Caco-2 (cell line): ENCODE data around the gene VPS18. TPM values are rescaled to one million over a fixed set of nuclear protein-coding genes. Genes with fewer than 3 reads are reported as not detected.

Experiments
- BruUV-seq: library from RNA; stranded (reverse); fragments of 400-500 nt; replicated peaks from 2 replicates; lab custom pipeline; 2021; lab: Mats Ljungman, UMichigan
- CTCF ChIA-PET: fragments of 300-600 bp; sonication (Branson Sonifier 250); formaldehyde crosslinking; loops from one replicate; lab custom pipeline; 2022; ENCODE audit warnings: antibody characterized with exemption; lab: Charles Lee
- POLR2A ChIA-PET: fragments of 300-600 bp; sonication (Branson Sonifier 250); formaldehyde crosslinking; loops from one replicate; lab custom pipeline; 2022; ENCODE audit warnings: antibody characterized with exemption; lab: Charles Lee
- DNase-seq, 2 experiments: peaks; one replicate each; pipeline versions ENCODE4 v3.0.0 to v3.0.0-alpha.2; 2020 to 2022
- H3K27me3 ChIP-seq: replicated peaks from 2 replicates; pipeline ENCODE4 v1.6.0; 2011; ENCODE audit warnings: low read length; ENCODE audit not compliant: control insufficient read depth, insufficient read depth
- H3K36me3 ChIP-seq: 2 replicates; pipeline ENCODE4 v1.5.1; 2011; ENCODE audit warnings: low read length; ENCODE audit not compliant: control insufficient read depth, insufficient read depth
- H3K4me1 ChIP-seq: fragments of 250-450 bp; sonication (Bioruptor Pico); 2 replicates; pipeline ENCODE4 v1.5.1; 2020; ENCODE audit warnings: mild to moderate bottlenecking
- H3K4me3 ChIP-seq: 2 replicates; pipeline ENCODE4 v1.5.1; 2011; ENCODE audit warnings: low read depth, mild to moderate bottlenecking, control low read depth, low read length
- H3K9me3 ChIP-seq: fragments of 250-450 bp; sonication (Bioruptor Pico); 2 replicates; pipeline ENCODE4 v1.5.1; 2020; ENCODE audit warnings: mild to moderate bottlenecking, moderate library complexity
- H3K27ac Mint-ChIP-seq: one replicate; pipeline ENCODE4 v1.8.0; 2022; ENCODE audit warnings: mixed read lengths; ENCODE audit not compliant: unreplicated experiment
- H3K27me3 Mint-ChIP-seq: one replicate; pipeline ENCODE4 v1.8.0; 2022; ENCODE audit warnings: mixed read lengths; ENCODE audit not compliant: insufficient read depth, unreplicated experiment
- H3K36me3 Mint-ChIP-seq: one replicate; pipeline ENCODE4 v1.8.0; 2022; ENCODE audit warnings: mild to moderate bottlenecking, mixed read lengths; ENCODE audit not compliant: insufficient read depth, unreplicated experiment
- H3K4me1 Mint-ChIP-seq: one replicate; pipeline ENCODE4 v1.8.0; 2022; ENCODE audit warnings: low read depth, mixed read lengths; ENCODE audit not compliant: unreplicated experiment
- H3K4me3 Mint-ChIP-seq: one replicate; pipeline ENCODE4 v1.8.0; 2022; ENCODE audit warnings: mild to moderate bottlenecking, moderate library complexity, mixed read lengths; ENCODE audit not compliant: unreplicated experiment
- H3K9me3 Mint-ChIP-seq: one replicate; pipeline ENCODE4 v1.8.0; 2022; ENCODE audit warnings: mixed read lengths; ENCODE audit not compliant: unreplicated experiment
- CTCF ChIP-seq, 2 experiments: fragments of 200-600 bp in 1 of 2; IDR thresholded peaks; 1 replicate in 1 of 2; 2 replicates in 1 of 2; pipeline versions ENCODE4 v1.5.1 to v1.8.0; 2011 to 2022; ENCODE audit warnings: antibody characterized with exemption in 1 of 2, control low read depth in 1 of 2, inconsistent platforms in 1 of 2, low read depth in 1 of 2, low read length in 1 of 2, mild to moderate bottlenecking in 1 of 2, moderate library complexity in 1 of 2; ENCODE audit not compliant: insufficient read depth in 1 of 2, severe bottlenecking in 1 of 2, unreplicated experiment in 1 of 2
- intact Hi-C: fragments of 100-400 bp; cut with micrococcal nuclease; formaldehyde crosslinking; loops from one replicate; pipeline ENCODE4 v1.10.0; 2022; ENCODE audit not compliant: unreplicated experiment
- total RNA-seq: library from RNA; stranded (reverse); gene quantifications from 2 replicates; pipeline ENCODE4 v1.2.3, GENCODE V29; 2022

The VPS18 gene
- total RNA-seq, 1 experiment from 2014 or later = 29.3 TPM

DNA sequence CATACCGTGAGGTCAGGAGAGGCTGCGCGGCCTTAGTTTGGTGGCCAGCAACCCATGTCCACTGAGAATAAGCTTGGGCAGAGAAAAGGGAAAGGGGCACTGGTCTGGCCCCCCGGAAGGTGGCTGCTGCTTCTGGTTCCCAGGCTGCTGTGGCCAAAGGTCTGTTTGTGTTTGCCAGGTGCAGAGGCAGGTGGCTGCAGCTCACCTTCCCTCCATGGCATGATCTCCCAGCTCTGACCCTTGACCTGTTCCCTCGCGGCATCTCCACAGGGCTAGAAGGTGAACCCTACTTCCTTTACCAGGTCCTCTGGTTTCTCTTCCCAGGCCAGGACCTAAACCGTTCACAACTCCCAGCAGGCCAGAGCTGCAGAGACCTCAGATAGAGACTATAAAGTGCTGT, 13.8 kb downstream of the VPS18 start:
- Mint-ChIP-seq H3K4me3 (no peak overlapping the region), H3K27me3 (no peaks in the 10 kb centered on the region), H3K36me3 (peaks cover 36% of the 10 kb centered on the region), H3K9me3 (no peaks in the 10 kb centered on the region), H3K27ac (peak overlapping the region; percentile 59), H3K4me1 (peaks cover 12% of the 10 kb centered on the region)
- no TSS peak for BruUV-seq
- H3K9me3 ChIP-seq = no peaks in the 10 kb centered on the region
- intact Hi-C loops = loop anchor here (5.0 to 10.0 kb wide), 2 partner anchors 34 to 427 kb away; partner anchors contain the start of genes NUSAP1 and OIP5
- H3K27me3 ChIP-seq = no peaks in the 10 kb centered on the region
- H3K4me1 ChIP-seq = peaks cover 28% of the 10 kb centered on the region
- peaks cover 2% of the 10 kb centered on the region; the same call in 1 of the 2 replicates for H3K36me3 ChIP-seq
- ChIA-PET CTCF (interaction anchor here (0.6 to 2.3 kb wide), 4 partner anchors 14 to 232 kb away, joined by 3 to 12 read pairs (median 6); partner anchors contain the start of genes DLL4 and VPS18), POLR2A (interaction anchor here (0.6 to 1.4 kb wide), 3 partner anchors 20 to 23 kb away, joined by 3 to 7 read pairs (median 6); partner anchors contain the start of gene DLL4)
- H3K4me3 ChIP-seq = no peak overlapping the region
- TF ChIP-seq CTCF (IDR thresholded peaks at IDR 0.05; ENCODE audit: insufficient read depth in 1 of 2, low read depth in 1 of 2, low read length in 1 of 2, severe bottlenecking in 1 of 2, unreplicated experiment in 1 of 2) = no peak
- peak in 1 of 2 experiments; percentile 63 for DNase-seq

DNA sequence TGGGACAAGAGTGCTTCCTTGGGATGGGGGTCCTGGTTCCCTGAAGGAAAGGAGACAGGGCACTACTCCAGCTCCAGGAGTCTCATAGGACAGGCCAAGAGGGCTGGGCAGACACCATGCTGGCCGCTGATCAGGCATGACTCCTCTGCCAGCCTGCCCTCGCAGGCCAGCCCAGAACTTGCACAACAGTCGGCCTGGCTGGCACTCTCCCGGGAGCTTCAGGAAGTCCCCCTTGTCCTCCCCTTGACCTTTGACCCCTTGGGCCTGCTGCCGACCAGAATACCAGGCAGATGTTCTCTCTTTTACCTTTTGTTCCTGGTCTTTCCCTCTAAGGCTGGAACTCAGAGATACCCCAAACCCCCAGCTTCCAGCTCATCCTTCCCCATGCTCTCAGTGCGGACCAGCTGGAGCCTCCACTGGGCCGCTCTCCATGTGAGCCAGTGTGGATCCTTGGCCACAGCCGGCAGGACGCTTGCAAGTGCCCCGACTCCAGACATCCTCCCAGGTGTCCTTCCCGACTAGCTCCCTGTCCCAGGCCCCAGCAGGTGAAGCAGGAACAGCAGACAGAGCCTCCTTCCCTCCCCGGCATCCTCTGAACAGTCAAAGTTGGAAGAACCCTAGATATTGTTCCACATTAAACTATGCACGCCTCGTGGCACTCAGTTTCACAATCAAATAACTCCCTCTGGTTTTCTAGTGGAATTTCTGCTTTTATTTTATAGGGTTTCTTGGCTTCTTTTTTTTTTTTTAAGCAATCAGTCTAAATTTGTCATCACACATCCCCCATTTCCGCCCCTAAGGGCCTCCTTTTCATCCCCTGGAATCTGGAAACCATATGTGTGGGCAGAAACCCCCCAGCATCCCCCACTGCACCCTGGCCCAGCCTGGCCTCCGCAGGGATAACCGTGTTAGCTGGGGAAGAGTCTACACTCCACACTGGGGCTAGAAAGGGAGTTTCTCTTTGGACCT, 15.7 kb downstream of the VPS18 start:
- no peak for TF ChIP-seq CTCF (IDR thresholded peaks at IDR 0.05; ENCODE audit: insufficient read depth in 1 of 2, low read depth in 1 of 2, low read length in 1 of 2, severe bottlenecking in 1 of 2, unreplicated experiment in 1 of 2)
- intact Hi-C loops = loop anchor here (5.0 to 10.0 kb wide), 2 partner anchors 32 to 425 kb away; partner anchors contain the start of genes NUSAP1 and OIP5
- ChIA-PET CTCF (interaction anchor here (0.6 to 2.3 kb wide), 3 partner anchors 21 to 124 kb away, joined by 3 to 12 read pairs (median 3); no protein-coding TSS in a partner anchor), POLR2A (interaction anchor here (1.8 kb wide), 1 partner anchor 19 kb away, joined by 6 read pairs; no protein-coding TSS in a partner anchor)
- Mint-ChIP-seq H3K27me3 (no peaks in the 10 kb centered on the region), H3K9me3 (no peaks in the 10 kb centered on the region), H3K4me1 (peaks cover 12% of the 10 kb centered on the region), H3K27ac (no peak overlapping the region), H3K4me3 (no peak overlapping the region), H3K36me3 (peaks cover 18% of the 10 kb centered on the region)
- peaks cover 28% of the 10 kb centered on the region for H3K4me1 ChIP-seq
- no peaks in the 10 kb centered on the region for H3K27me3 ChIP-seq
- BruUV-seq = no TSS peak
- no peak overlapping the region for H3K4me3 ChIP-seq
- H3K36me3 ChIP-seq = no peaks in the 10 kb centered on the region
- H3K9me3 ChIP-seq = no peaks in the 10 kb centered on the region
- DNase-seq = no peak

GRCh38 chr15:40911141-40911540, 16.9 kb downstream of the VPS18 start:
- intact Hi-C loops = no loop called here
- CTCF ChIA-PET = interaction anchor here (0.6 kb wide), 1 partner anchor 31 kb away, joined by 3 read pairs; no protein-coding TSS in a partner anchor
- no TSS peak for BruUV-seq
- Histone ChIP-seq H3K4me1 (peaks cover 22% of the 10 kb centered on the region), H3K36me3 (no peaks in the 10 kb centered on the region), H3K27me3 (no peaks in the 10 kb centered on the region), H3K4me3 (no peak overlapping the region), H3K9me3 (no peaks in the 10 kb centered on the region)
- POLR2A ChIA-PET = interaction anchor here (1.8 kb wide), 1 partner anchor 17 kb away, joined by 6 read pairs; no protein-coding TSS in a partner anchor
- Mint-ChIP-seq H3K4me1 (peaks cover 5% of the 10 kb centered on the region), H3K27ac (no peak overlapping the region), H3K9me3 (no peaks in the 10 kb centered on the region), H3K36me3 (peaks cover 10% of the 10 kb centered on the region), H3K27me3 (no peaks in the 10 kb centered on the region), H3K4me3 (no peak overlapping the region)
- no peak for DNase-seq
- no peak for TF ChIP-seq CTCF (IDR thresholded peaks at IDR 0.05; ENCODE audit: insufficient read depth in 1 of 2, low read depth in 1 of 2, low read length in 1 of 2, severe bottlenecking in 1 of 2, unreplicated experiment in 1 of 2)
